HG03460 (cell line): Measurements from ENCODE around the gene FARP1.
"Not testable (repeated sequence)": the region's sequence is repeated elsewhere in the genome, so short reads cannot be mapped to it uniquely, and the experiment has no call there.

Experiments used
- ATAC-seq: cut with Tn5 transposase; IDR thresholded peaks from one replicate; pipeline ENCODE4 v1.9.1; 2021; ENCODE audit not compliant: unreplicated experiment

FARP1 gene

GRCh38 chr13:98350746-98351330 is 207.9 kb downstream of the FARP1 start:
- no peak for ATAC-seq

DNA sequence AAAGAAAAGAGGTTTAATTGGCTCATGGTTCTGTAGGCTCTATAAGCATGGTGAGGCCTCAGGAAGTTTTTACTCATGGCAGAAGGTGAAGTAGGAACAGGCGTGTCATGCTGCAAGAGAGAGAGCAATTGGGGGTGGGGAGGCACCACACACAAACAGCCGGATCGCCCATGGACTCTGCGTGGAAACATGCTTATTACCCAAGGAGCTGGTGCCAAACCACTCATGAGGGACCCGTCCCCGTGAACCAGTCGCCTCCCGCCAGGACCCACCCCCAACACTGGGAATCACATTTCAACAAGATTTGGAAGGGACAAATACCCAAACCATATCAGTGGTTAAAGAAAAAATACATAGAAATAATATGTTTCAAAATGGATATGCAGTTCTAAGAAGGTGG is 208.7 kb downstream of the FARP1 start:
- ATAC-seq = no peak

GRCh38 chr13:98352226-98352625 is 209.3 kb downstream of the FARP1 start:
- ATAC-seq = no peak

DNA sequence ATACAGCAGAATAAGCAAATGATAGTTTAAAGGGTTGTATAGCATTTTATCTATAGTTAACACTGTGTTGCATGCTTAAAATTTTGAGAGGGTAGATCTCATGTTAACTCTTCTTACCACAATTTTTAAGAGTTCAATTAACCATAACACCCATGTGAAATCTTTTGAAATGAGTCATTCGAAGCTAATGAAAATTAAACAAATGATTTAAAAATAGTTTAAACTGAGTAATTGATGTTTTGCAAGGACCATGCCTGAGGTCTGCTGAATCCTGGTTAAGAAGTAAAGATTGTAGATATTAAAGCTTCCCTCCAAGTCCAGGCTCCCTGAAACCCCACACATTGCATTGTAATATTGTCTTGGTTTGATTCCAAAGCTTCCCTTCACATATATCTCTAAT is 210.9 kb downstream of the FARP1 start:
- no peak for ATAC-seq

DNA sequence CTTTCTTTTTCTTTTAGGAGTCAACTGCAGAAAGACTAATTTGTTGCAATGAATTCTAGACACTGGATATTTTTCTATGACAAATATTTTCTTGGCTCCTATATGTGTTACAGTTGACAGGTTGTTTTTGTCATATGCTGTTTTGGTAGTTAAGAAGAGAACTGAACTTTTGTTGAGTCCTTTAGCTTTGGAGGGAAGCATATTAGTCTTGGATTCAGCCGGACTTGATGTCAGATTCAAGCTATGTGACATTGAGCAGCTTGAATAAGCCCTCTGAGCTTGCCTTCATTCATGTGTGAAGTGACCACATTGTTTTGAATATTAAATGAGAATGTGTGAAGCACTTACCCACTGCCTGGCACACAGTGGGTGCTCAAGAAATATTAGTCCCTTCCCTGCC is 216.0 kb downstream of the FARP1 start:
- ATAC-seq = no peak

GRCh38 chr13:98360545-98360944 is 217.7 kb downstream of the FARP1 start:
- no peak for ATAC-seq

- ATAC-seq = no peak
Observed at GRCh38 chr13:98363326-98363725, 220.4 kb downstream of the FARP1 start.

GRCh38 chr13:98364179-98364578 is 221.3 kb downstream of the FARP1 start:
- no peak for ATAC-seq

- ATAC-seq = no peak
Observed at GRCh38 chr13:98364647-98365046, 221.8 kb downstream of the FARP1 start.

GRCh38 chr13:98365302-98365701 is 222.4 kb downstream of the FARP1 start:
- ATAC-seq = no peak

GRCh38 chr13:98366010-98366409 is 223.1 kb downstream of the FARP1 start:
- no peak for ATAC-seq

DNA sequence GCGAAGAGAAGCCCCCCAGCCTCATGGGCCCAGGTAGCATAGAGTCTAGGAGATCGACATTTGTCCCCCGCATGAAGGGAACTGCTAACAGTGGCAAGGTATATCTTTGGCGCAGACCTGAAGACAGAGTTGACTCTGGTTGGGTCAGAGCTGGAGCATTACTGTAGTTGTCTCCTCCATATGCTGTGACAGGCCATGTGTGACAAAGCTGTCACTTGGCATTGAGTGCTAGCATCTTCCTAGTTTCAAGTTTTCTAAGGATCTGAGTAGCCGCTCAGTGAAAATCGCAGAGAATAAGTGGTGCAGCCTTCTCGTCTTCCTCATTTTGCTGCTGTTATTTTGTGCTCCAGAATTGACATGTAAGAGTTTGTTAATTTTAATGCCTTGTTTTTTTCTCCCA is 223.5 kb downstream of the FARP1 start:
- no peak for ATAC-seq

DNA sequence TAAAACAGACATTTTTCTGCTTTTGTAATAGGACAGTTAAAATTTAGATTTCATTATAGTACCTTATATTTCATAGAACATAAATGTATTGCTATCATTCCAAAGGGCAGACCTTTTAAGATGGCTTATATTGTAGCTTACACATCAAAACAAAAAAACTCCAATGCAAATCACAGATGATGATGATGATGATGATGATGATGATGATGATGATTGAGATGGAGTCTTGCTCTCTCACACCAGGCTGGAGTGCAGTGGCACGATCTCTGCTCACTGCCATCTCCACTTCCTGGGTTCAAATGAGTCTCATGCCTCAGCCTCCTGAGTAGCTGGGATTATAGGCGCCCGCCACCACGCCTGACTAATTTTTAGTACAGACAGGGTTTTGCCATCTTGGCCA is 224.1 kb downstream of the FARP1 start:
- ATAC-seq = no peak

DNA sequence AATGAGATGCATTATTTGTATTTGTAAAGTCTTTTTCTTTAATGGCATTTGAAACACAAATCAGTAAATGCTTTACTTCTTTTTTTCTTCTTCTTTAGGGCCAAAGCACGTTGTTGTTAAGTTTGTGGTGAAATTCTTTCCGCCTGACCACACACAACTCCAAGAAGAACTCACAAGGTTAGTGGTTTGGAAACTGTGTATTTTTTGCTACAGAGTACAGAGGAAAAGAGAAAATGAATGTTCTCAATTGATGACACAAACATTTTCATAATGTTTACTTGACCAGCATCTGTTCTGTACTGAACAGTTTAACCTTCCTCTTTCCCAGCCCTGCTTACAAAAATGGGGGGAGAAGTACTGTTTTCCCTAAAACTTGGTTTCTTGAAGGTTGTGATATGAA is 225.1 kb downstream of the FARP1 start:
- no peak for ATAC-seq

GRCh38 chr13:98369520-98369919 is 226.6 kb downstream of the FARP1 start:
- not testable (repeated sequence) for ATAC-seq

DNA sequence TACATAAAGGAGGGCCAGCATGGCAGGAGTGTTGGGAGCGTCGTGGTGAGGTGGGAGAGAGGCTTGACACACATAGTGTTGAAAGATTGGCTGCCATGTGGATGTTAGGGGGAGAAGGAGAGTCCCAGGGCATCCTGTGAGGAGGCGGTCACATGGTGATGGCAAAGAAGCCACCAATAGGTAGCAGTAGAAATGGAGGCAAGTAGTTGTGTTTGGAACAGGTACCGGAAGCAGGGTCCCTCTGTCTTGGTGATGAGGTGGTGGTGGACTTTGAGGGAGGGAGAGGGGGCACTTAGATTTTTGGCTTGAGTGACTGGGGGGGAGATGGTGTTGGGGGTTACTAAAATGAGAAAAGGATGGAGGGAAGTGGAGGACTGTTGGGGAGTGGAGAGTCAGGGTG is 227.4 kb downstream of the FARP1 start:
- no peak for ATAC-seq

GRCh38 chr13:98370806-98371515 is 228.1 kb downstream of the FARP1 start:
- no peak for ATAC-seq

GRCh38 chr13:98371516-98372023 is 228.7 kb downstream of the FARP1 start:
- no peak for ATAC-seq

DNA sequence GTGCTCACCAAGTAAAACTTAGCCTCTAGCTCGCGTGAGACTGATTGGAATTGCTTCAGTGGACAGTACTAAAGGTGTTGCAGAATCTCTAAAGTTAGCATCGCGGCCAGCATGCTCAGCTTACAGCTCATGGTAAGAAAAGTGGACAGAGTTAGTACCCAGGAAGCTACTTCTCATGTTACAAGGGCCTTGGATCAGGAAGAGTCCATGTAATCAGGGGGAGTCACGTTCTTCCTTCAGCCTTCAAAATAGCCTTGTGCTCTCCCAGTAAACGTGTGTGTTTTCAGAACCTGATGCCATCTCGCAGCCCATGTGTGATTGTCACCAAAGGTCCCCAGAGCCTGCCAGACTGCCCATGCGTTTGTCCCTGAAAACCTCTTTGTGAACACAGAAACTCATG is 230.0 kb downstream of the FARP1 start:
- no peak for ATAC-seq

DNA sequence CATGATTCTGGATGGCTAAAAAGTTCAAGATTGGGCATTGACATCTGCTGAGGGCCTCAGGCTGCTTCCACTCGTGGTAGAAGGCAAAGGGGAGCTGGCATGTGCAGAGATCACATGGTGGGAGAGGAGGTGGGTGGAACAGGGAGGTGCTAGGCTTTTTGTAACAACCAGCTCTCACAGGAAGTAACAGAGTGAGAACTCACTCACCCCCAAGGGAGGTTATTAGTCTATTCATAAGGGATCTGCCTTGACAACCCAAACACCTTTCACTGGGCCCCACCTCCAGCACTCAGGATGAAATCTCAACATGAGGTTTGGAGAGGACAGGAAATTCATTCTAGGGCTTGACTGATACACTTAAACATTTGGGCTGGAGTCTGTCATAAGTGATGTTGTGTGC is 231.9 kb downstream of the FARP1 start:
- no peak for ATAC-seq

GRCh38 chr13:98377635-98378378 is 234.9 kb downstream of the FARP1 start:
- ATAC-seq = no peak

DNA sequence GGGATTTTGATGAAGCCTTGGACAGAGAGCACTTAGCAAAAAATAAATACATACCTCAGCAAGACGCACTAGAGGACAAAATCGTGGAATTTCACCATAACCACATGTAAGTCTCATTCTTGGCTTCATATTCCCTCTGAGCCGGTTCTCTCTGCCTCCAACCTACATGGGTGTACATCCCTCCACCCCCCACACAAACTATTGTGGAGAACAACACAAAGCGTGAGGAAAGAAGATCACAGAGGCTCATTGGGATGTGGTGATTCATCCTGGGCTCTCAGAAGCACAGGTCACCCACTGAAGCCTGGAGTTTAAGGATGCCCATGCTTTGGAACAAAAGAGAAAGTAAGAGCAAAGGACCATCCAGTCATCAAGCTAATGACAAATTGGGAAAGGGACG is 241.8 kb downstream of the FARP1 start:
- no peak for ATAC-seq
